GM21381 (cell line): Measurements from ENCODE around the gene UBE2D2.
A peak's percentile ranks its signal among the peaks of the same experiment; 100 is the strongest.
"Not testable (repeated sequence)": the region's sequence is repeated elsewhere in the genome, so short reads cannot be mapped to it uniquely, and the experiment has no call there.

Experiments used
- ATAC-seq: cut with Tn5 transposase; IDR thresholded peaks from one replicate; pipeline ENCODE4 v1.9.1; 2021; ENCODE audit warnings: mild to moderate bottlenecking, moderate library complexity; ENCODE audit not compliant: unreplicated experiment

UBE2D2 gene

DNA sequence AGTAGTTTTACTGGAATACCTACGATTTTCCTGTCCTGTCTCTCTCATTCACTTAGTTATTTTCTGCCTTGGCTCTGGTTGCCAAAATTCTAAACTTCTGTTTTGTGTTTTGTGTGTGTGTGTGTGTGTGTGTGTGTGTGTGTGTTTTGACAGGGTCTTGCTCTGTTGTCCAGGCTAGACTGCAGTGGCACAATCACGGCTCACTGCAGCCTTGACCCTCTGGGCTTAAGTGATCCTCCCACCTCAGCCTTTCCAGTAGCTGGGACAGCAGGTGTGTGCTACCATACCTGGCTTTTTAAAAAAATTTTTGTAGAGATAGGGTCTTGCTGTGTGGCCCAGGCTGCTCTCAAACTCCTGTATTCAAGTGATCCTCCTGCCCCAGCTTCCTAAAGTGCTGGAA lies 17.2 kb downstream of the UBE2D2 start:
- ATAC-seq, result no peak

DNA sequence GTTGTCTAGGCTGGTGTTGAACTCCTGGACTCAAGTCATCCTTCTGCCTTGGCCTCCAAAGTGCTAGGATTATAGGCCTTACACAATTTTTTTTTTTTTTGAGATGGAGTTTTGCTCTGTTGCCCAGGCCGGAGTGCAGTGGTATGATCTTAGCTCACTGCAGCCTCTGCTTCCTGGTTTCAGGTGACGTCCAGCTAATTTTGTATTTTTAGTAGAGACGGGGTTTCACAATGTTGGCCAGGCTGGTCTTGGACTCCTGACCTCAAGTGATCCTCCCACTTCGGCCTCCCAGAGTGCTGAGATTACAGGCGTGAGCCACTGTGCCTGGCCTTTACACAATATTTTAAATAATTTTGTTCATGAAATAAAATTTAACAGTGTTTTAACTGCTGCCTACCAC lies 21.0 kb downstream of the UBE2D2 start:
- not testable (repeated sequence) for ATAC-seq

DNA sequence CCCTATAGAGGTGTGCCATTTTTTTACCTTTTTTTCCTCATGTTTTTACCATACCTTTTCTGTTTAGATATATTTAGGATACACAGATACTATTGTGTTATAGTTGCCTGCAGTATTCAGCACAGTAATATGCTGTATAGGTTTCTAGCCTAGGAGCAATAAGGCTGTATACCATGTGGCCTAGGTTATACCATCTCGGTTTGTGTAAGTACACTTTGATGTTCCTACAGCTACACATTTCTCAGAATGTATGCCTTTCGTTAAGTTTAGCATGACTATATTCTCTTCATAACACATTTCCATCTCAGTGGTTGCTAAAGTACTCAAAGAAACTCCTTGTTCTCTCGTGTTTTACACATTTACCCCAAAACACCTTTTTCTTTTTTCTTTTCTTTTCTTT lies 23.0 kb downstream of the UBE2D2 start:
- no peak for ATAC-seq

DNA sequence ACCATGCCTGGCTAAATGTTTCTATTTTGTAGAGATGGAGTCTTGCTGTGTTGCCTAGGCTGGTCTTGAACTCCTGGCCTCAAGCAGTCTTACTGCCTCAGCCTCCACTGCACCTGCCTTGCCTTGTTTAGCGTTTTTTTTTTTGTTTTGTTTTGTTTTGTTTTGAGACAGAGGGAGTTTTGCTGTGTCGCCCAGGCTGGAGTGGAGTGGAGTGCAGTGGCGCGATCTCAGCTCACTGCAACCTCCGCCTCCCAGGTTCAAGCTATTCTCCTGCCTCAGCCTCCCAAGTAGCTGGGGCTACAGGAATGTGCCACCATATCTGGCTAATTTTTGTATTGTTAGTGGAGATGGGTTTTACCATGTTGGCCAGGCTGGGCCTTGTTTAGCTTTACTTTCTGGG lies 27.0 kb downstream of the UBE2D2 start:
- not testable (repeated sequence) for ATAC-seq

DNA sequence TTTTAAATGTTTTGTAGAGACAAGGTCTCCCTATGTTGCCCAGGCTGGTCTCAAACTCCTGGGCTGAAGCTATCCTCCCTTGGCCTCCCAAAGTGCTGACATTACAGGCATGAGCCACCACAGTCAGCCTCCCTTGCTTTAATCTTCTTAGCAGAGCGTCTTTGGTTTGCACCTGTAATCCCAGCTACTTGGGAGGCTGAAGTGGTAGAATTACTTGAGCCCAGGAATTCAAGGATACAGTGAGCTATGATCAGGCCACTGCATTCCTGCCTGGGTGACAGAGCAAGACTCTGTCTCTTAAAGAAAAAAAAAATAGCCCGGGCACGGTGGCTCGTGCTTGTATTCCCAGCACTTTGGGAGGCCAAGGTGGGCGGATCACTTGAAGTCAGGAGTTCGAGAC lies 27.8 kb downstream of the UBE2D2 start:
- ATAC-seq, result no peak

DNA sequence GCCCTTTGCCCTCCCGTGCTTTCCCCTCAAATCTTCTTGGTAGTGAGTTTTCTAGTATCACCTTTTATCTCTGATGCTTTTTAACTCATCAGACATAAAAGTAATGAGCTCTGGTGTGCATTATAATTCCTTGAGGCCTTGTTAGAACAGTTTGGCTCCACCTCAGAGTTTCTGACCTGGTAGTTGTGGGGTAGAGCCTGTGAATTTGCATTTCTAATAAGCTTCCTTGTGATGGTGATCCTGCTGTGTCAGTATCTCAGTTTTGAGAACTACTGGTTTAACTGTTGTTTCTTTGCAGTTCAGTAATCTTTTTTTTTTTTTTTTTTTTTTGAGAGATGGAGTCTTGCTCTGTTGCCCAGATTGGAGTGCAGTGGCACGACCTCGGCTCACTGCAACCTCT lies 31.1 kb downstream of the UBE2D2 start:
- no peak for ATAC-seq

DNA sequence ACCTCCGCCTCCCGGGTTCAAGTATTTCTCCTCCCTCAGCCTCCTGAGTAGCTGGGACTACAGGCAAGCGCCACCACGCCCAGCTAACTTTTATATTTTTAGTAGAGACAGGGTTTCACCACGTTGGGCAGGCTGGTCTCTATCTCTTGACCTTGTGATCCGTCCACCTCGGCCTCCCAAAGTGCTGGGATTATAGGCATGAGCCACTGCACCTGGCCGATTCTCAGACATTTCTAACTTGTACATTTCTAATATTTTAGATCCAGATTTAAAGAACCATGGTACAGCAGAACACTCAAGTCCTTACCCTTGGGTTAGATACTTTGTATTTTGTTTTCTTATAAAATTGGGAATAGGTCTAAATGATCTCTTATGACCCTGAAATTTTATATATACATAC lies 31.9 kb downstream of the UBE2D2 start:
- not testable (repeated sequence) for ATAC-seq

DNA sequence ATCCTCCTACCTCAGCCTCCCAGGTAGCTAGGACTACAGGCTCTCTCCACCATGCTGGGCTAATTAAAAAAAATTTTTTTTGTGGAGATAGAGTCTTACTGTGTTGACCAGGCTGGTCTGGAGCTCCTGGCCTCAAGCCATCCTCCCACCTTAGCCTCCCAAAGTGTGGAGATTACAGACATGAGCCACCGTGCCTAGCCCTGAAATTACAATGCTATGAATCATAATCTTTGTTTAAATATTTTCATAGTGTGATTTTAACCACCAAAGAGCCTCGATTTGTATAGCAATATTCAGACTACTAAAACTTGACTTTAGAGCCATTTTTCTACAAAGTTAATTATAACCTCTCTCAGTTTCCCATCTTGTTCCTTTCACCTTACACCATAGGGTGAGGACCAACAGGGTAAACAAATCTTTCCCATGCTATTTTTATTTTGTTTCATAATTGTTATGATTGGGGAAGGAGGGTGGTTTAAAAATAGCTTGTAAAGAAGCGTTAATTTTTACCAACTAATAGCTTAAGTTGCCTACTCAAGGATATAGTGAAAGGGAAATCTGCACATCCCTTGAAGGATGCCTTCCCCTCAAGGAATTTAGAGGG lies 32.7 kb downstream of the UBE2D2 start:
- no peak for ATAC-seq

DNA sequence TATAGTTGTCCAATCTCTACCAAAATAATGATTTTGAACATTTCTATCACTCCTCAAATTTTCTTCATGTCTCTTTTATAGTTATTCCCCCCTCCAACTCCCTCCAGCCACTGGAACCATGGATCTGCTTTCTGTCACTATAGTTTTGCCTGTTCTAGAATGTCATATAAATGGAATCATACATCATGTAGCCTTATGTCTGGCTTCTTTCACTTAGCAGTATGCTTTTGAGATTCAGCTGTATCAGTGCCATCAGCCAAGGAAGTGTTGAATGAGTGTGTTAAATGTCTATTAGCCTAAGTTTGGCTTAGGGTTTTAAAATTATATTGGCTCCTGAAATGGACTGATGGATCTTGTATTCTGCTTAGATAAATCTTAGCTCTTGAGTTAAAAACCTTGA lies 36.0 kb downstream of the UBE2D2 start:
- no peak for ATAC-seq

DNA sequence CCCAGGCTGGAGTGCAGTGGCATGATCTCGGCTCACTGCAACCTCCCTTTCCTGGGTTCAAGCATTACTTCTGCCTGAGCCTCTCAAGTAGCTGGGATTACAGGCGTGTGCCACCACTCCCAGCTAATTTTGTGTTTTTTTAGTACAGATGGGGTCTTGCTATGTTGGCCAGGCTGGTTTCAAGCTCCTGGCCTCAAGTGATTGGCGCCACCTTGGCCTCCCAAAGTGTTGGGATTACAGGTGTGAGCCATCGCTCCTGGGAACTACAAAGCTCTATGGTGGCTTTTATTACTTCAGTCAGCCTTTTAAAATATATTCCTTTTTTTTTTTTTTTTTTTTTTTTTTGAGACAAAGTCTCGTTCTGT lies 37.4 kb downstream of the UBE2D2 start:
- ATAC-seq, result not testable (repeated sequence)

DNA sequence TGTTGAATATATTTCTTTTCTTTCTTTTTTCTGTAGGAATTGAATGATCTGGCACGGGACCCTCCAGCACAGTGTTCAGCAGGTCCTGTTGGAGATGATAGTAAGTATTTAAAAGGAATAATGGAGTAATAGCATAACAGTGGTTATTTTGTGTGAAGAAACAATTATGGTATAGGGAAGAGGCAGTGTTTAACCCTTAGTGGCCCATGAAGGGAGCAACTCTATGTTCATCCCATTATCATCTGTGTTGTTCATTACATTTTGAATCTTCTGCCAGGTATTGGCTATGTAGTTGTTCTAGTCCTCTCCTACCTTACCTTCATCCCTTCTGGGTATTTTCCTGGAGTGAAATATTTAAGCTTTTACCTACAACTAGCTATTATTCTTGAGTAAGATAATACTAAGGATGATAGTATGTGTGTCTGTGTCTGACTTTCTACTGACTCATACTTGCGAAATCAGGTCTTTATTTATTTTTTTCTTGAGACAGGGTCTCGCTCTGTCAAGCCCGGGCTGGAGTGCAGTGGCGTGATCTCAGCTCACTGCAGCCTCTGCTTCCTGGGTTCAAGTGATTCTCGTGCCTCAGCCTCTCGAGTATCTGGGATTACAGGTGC lies 39.3 kb downstream of the UBE2D2 start:
- ATAC-seq, result no peak

DNA sequence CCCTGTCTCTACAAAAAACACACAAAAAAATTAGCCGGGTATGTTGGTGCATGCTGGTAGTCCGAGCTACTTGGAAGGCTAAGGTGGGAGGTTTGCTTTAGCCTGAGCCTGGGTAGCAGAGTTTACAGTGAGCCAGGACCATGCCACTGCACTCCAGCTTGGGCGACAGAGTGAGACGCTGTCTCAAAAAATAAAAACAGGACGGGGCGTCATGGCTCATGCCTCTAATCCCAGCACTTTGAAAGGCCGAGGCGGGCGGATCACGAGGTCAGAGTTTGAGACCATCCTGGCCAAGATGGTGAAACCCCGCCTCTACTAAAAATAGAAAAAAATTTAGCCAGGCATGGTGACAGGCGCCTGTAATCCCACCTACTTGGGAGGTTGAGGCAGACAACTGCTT lies 40.3 kb downstream of the UBE2D2 start:
- no peak for ATAC-seq

DNA sequence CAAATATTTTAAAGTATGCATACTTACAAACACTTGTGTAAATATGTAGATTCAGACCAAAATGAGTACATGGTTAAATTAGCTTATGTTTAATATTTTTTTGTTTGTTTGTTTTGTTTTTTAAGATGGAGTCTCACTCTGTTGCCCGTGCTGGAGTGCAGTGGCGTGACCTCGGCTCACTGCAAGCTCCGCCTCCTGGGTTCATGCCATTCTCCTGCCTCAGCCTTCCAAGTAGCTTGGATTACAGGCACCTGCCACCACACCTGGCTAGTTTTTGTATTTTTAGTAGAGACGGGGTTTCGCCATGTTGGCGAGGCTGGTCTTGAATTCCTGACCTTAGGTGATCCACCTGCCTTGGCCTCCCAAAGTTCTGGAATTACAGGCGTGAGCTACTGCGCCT lies 40.8 kb downstream of the UBE2D2 start:
- not testable (repeated sequence) for ATAC-seq

DNA sequence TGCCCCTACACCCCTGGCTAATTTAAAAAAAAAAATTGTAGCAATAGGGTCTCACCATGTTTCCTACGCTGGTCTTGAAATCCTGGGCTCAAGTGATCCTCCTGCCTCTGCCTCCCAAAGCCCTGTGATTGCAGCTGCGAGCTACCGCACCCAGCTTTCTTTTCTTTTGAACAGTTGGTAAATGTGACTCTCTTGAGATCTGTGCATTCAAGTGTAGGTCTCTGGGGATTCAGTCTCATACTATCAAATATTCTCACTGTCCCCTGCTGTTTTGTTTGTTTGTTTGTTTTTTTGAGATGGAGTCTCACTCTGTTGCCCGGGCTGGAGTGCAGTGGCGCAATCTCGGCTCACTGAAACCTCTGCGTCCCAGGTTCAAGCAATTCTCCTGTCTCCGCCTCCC lies 44.7 kb downstream of the UBE2D2 start:
- ATAC-seq, result no peak

DNA sequence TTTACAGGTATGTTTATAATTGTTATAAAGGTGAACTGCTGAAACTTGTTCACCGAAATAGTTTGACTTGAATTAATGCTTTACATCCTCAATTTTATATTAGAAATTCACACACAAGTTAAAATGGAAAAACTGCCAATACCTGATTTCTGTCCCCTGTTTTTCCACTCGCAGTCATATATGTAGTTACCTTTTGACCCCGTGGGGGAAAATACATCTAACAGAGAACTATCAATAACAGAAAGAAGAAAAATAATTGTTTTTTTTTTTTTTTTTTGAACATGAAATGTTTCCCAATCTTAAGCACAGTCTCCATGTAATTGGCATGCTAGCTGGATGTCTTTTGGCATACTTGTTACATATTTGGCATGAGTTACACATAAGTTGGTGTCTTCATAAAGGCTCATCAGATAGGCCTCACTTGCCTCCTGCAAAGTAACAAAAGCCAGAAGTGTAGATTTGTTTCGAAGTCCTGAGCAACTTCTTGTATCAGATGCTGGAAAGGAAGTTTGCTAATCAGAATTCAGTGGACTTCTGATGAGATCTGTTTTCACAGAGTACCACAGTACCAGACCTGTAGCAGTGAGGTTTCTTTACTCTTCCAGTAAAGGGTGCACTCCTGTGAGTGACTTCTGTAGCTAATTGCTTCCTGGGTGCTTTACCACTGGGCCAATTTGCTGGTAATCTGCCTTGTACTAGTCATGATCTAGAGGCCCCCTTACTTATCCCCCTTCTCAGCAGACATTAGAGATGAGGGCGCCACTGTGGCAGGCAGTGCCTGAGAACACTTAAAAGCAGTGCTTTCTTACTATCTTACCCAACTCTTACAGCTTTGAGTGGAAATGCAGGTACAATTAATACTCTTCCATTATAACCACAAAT lies 50.8 kb downstream of the UBE2D2 start:
- ATAC-seq, result no peak

DNA sequence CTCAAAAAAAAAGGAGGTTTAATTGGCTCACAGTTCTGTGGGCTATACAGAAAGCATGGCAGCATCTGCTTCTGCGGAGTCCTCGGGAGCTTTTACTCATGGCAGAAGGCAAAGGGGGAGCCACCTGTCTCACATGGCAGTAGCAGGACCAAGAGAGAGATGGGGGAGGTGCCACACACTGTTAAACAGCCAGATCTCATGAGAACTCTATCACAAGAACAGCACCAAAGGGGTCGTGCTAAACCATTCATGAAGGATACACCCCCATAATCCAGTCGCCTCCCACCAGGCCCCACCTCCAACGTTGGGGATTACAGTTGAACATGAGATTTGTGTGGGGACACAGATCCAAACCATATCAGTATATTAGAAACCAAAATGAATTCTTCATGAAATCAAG lies 58.7 kb downstream of the UBE2D2 start:
- no peak for ATAC-seq

DNA sequence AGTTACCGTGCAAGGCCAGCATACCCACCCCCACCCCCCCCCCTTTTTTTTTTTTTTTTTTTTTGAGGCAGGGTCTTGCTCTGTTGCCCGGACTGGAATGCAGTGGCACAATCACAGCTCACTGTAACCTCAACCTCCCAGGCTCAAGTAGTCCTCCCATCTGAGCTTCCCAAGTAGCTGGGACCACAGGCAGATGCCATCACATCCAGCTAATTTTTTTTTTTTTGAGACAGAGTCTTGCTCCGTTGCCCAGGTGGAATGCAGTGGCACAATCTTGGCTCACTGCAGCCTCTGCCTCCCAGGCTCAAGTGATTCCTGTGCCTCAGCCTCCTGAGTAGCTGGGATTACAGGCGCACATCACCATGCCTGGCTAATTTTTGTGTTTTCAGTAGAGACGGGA lies 64.3 kb downstream of the UBE2D2 start:
- not testable (repeated sequence) for ATAC-seq

DNA sequence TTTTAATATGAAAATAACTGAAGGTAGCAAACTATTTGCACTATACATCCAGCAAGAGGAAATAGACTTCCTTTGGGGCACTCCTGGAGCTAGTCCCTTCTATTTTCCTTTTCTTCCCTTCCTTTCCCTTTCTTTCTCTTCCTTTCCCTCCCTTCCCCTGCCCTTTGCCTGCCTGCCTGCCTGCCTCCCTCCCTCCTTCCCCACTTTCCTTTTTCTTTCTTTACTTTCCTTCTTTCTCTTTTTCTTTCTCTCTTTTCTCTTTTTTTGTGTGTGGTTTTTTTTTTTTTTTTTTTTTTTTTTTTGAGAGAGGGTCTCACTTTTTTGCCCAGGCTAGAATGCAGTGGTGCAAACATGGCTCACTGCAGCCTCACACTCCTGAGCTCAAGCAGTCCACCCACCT lies 69.7 kb downstream of the UBE2D2 start:
- ATAC-seq, result no peak

DNA sequence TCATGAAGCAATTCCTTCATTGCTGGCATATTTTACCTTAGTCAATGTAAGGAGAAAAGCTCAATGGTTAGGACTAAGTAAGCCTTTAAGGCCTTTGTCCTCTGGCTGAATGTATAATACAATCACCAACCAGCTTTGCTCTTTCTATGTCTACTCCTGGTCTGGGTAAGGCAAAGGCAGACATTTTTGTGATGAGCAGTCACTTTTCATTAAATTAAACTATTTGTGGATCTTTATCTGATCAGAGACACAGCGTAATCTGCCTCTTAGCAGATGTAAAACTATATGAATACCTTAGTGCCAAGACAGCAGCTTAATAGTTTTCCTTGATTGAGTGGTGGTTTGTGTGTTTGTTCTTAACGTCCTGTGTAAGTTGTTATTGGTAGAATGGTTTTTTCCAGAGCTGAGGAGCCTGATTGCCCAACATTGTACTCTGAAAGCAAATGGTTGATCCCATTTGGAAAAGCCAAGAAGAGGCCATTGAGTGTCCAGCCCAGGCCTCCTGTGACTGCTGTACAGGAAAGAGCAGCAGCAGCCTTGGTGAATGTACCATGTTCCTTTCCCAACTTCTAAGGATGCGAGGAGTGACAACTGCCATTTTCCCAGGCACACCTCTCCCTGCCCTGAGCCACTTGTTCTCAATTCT lies 70.5 kb downstream of the UBE2D2 start:
- no peak for ATAC-seq

DNA sequence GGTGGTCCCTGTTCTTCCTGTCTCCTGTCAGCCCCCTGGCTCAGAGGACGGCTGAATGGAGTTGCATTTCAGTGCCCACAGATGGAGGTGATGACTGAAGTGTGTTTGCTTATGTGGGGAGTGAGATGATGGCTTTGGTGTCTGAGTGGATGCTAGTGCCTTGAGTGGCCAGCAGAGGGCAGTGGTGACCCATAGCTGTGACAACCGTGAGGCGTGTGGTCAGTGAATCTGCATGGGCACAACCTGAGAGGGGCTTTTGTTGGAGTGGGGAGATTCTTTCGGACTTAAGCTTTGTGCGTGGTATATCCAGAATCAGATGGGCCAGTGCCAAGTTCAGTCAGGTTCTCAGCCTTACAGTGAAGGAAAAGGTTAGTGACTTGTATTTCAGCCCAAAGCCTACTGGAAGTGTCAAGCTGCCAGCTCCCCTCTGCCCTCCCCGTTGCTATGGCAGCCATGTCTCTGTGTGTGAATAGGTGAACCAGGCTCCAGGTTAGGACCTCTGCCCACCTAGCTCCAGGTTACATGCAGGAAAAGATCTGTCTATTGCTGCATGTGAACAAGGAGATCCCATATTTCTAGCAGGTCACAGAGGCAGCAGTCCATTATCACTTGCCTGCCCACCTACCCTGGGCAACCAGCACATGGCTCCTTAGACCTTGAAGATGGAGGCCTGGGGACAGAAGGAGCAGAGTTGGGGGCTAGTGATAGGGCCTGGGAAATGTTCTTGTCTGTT lies 72.3 kb downstream of the UBE2D2 start:
- peak; percentile 29 for ATAC-seq

DNA sequence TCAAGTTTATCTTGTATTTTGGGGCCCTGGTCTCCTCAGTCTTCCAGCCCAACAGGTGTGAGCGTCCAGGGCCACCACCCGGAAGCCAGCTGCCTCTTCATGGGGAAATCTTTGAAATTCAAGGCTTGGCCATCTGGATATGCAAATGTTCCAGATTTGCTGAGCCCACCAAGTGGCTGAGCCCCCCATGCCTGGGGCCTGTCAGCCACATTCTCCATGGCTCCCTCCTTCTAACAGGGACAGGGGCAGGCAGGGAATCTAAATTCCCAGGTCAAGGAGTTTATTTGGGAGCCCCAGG lies 72.8 kb downstream of the UBE2D2 start:
- ATAC-seq, result no peak
